Activated CD4-positive, CD25-positive, alpha-beta regulatory T cell treated with anti-CD3 and anti-CD28 coated beads, Interleukin-2, amount 50 U/mL, for 24 hours (primary cell): ENCODE data around the gene MEF2C.
A peak's percentile ranks its signal among the peaks of the same experiment; 100 is the strongest.
"Not testable (repeated sequence)": the region's sequence is repeated elsewhere in the genome, so short reads cannot be mapped to it uniquely, and the experiment has no call there.

ENCODE experiments used
- ATAC-seq, 2 donors: fragments of 150-1000 bp; cut with Tn5 transposase; one replicate each; pipeline ENCODE4 v1.10.0; 2021; ENCODE audit warnings: mild to moderate bottlenecking in 1 of 2, moderate library complexity in 1 of 2

MEF2C gene

GRCh38 chr5:88860501-88860900 is 22.5 kb downstream of the MEF2C start:
- no peak for ATAC-seq

- no peak for ATAC-seq
Observed at GRCh38 chr5:88858392-88858791, 24.6 kb downstream of the MEF2C start.

GRCh38 chr5:88856381-88856780 is 26.6 kb downstream of the MEF2C start:
- not testable (repeated sequence) for ATAC-seq

DNA sequence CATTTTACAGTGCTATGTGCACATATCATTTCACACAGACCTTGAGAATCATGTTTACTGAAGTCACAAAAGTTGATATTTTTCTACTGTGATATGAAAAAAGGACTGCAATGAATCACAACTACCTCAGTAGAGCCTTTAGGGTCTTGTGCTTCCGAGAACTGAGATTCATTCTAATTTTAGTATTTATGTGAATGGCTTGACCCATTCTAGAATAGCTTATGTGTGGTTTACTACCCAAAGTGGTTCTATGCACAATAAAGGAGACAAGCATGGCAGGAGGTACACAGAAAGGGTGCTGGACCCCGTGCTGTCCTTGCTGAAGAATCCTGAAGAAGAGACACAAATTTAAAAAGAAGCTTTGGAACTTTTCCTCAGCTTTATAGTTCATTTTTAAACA is 28.2 kb downstream of the MEF2C start:
- no peak for ATAC-seq

DNA sequence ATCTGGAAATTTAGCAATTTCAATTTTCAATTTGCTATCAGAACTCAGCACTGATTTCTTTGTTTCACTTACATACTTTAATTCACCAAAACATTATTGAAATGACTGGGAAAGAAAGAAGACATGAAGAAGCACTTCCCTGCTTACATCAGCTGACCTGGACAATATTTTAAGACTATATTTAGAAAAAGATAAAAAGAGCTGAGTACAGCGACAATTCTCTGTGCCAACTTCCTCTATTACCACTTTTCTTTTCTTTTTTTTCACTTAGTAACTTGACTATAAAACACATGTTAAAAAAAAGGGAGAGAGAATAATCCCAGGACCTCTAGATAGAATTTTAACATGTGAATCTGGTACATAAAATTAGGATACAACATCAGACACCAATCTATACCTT is 35.6 kb downstream of the MEF2C start:
- ATAC-seq = no peak

- no peak for ATAC-seq
Observed at GRCh38 chr5:88846434-88846833, 36.5 kb downstream of the MEF2C start.

GRCh38 chr5:88845081-88845697 is 37.8 kb downstream of the MEF2C start:
- ATAC-seq = peak in 1 of 2 donors; percentile 36

DNA sequence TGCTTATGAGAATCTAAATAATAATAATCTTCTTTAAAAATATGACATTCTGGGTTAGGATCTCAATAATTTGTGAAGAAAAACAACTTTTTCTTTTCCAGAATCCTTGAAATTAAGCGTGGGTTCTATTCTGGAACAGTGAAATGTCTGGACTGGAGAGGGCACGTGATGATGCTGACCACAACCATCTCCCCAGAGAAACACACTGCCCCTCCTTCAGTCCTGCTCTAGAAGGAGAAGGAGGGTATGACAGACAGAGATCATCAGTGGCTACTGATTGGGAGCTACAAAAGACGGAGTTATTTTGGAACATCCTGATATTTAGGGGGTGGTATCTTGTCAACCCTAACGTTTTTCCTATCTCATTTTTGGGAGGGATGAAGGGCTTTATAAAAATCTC is 40.2 kb downstream of the MEF2C start:
- ATAC-seq = no peak

DNA sequence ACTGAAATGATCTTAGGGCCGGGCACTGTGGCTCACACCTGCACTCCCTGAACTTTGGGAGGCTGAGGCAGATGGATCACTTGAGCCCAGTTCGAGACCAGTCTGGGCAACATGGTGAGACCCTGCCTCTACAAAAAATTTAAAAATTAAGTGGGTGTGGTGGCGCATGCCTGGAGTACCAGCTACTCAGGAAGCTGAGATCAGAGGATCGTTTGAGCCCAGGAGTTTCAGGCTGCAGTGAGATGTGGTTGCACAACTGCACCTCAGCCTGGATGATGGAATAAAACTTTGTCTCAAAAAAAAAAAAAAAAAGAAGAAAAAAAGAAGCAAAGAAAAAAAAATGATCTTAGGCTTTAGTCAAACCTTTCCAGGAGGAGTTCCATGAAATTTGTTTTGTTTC is 41.8 kb downstream of the MEF2C start:
- no peak for ATAC-seq

DNA sequence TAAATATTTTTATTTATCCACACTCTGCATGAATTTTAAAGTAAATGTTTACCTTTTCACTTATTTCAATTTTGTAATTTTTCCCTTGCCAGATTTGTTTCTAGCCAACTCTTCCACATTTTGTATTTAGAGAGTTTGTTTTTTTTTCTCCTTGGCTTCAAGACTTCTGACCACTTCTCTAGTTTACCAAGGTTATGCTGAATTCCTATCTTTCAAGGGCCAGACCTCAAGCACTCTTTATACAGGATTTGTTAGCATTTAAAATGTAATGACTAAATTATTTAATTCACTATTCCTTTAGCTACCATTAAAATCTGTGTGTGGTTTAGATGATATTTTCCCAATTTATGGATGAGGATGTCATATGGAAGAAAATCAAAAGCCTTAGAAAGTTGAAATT is 42.5 kb downstream of the MEF2C start:
- ATAC-seq = no peak

DNA sequence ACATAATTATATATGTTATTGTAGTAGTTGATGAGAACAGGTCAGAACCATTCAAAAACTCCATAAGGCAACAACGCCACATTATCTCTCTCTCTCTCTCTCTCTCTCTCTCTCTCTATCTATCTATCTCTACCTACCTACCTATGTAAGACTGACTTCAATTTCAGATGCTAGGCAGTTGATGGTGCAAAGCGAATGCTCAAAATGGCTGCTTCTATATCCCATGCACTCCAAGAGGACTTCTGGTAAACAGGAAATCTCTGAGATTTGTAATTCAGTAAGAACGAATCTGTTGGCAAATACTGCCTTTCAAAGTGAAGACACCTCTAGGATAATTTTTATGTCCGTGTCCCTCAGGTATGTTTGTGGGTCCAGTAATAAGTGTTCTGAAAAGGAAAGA is 43.7 kb downstream of the MEF2C start:
- ATAC-seq = no peak

DNA sequence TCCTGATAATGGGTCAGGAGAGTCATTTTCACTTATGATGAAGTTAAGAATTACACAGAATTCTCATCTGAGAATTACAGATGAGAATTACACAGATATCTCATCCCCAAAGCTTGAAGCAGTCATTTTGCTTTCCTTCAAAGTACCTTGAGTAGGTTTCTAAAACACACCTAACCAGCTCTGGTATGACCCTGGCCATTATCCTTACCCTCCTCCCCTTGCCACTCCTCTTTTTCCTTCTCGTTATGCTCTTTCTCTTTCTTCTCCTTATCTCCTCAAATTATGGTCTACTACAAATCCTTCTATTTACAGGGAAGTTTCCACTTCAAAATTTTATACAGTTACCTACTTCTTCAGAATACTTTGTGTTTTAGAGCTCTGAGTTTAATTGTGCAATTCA is 44.5 kb downstream of the MEF2C start:
- no peak for ATAC-seq

GRCh38 chr5:88837817-88838216 is 45.2 kb downstream of the MEF2C start:
- no peak for ATAC-seq

DNA sequence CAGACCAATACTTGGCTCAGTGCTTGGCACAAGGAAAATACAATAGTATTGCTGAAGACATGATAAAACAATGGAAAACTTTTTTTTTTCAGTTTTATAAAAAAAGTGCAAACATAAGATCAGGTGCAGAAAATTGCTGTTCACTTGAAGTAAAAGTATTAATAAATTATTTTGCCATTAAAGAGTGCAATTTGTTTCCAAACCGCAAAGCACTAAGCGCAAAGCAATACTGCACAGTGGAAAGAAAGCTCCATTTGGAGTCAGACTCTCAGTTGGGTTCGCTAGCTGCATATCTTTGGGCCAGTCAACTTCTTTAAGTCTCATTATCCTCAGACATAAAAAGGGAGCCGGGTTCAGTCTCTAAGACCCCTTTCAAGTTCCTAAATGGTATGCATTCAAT is 45.8 kb downstream of the MEF2C start:
- no peak for ATAC-seq

- no peak for ATAC-seq
Observed at GRCh38 chr5:88836195-88836838, 46.7 kb downstream of the MEF2C start.

GRCh38 chr5:88834499-88834898 is 48.5 kb downstream of the MEF2C start:
- no peak for ATAC-seq

- no peak for ATAC-seq
Observed at GRCh38 chr5:88834131-88834462, 48.9 kb downstream of the MEF2C start.

DNA sequence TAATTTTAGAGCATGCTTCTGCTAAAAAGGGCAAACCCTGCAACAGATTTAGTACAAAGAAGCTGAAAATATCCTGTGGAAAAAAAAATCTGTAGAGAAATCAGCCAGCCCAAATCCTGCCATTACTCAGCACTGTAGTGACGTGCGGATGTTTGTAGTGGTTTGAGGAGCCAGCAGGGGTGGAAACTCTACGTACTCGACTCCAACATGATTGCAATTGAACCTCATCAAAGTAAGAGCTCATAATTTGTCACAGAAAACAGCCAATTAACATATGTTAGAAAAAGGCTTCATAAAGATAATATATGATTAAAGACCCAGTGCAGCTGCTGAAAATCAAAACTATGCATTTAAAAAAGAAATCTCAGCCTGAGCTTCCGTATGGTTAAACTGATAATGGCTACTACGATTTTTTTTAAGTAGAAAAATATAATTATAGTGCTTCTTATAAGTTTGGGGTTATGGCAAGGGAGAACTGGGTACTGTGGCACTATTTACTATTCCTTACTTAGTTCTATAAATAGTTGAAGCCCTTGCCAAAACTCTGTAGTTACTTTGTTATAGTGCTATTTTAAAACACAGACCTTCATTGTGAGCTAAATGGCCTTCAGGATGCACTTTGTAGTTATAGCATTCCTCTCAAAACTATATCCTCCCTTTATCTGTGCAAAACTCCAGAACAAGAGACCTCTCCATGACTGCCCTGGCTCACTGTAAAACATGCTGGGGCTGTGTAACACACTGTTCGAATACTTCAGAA is 49.4 kb downstream of the MEF2C start:
- peak; percentile 64 to 71 for ATAC-seq

DNA sequence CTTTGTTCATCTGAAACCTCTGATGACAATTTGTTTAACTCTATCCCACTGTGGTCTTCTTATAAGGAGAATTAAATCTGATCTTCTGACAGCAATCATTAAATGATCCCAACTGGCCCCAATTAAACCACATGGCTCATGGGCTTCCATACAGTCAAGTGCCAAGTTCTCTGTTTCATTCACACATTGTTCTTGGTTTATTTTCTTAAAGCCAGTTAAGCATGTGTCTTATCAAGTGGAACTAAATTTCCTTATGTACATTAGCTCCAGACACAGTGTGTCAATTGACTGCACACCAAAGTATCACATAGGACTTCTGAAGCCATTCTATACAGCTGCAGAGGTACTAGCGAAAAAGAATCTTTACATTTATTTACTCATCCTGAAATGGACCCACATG is 51.2 kb downstream of the MEF2C start:
- ATAC-seq = no peak

DNA sequence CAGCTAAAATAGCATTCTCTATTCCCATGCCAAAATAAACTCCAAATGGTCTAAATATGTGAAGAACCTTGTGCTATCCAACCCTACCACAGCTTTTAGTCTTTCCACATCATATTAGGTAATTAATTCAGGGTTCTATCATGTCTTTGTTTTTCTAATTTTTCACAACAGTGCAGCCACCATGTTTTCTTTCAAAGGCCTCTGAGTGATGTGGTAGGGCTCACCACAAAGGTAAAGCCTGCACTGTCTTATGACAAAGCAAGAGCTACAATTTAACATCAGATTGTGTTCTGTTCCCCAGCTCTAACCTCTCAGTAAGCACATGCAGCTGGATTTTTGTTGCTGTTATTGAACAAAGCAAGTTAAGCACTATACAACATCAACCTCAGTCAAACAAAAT is 52.4 kb downstream of the MEF2C start:
- ATAC-seq = no peak

GRCh38 chr5:88829775-88830174 is 53.2 kb downstream of the MEF2C start:
- no peak for ATAC-seq

GRCh38 chr5:88829054-88829453 is 53.9 kb downstream of the MEF2C start:
- ATAC-seq = no peak

DNA sequence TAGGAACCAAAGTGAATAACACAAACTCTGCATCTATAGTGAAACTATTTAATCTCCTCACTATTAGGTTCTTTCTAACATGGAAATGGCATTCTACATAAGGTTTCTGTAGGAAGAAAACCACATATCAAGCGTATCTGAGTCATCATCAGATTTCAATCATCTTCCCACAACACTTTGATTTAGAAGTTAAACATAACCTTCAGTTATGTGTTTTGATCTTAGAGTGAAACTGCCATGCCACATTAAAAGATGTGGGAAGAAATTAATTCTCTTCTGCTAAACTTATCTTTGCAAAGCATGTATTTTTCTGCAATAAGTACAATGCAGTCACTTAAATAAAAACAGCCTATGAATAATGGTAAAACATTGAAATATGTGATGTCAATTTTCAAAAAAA is 55.0 kb downstream of the MEF2C start:
- ATAC-seq = peak in 1 of 2 donors; percentile 41
